ENCODE measurements around the gene AIF1. TPM values are rescaled to one million over a fixed set of nuclear protein-coding genes. Genes with fewer than 3 reads are reported as not detected.

AIF1 gene
- total RNA-seq, 2 experiments from 2014 or later = 16.3 to 22.0 TPM

GRCh38 chr6:31629014-31629413, 14.0 kb downstream of the AIF1 start:
- no peak for DNase-seq (ENCODE audit: low spot score)
- Histone ChIP-seq H3K4me2 (ENCODE audit: low read length) (no peak overlapping the region), H3K79me2 (ENCODE audit: insufficient read depth, low read depth, low read length) (peaks cover 21% of the 10 kb centered on the region), H3K9me3 (ENCODE audit: low read length) (no peaks in the 10 kb centered on the region), H3K4me1 (ENCODE audit: insufficient read depth, low read length, poor library complexity, severe bottlenecking) (no peaks in the 10 kb centered on the region), H3K27ac (ENCODE audit: low read depth, low read length, poor library complexity, severe bottlenecking) (no peak overlapping the region), H3K4me3 (ENCODE audit: low read depth, low read length, poor library complexity, severe bottlenecking) (no peak overlapping the region), H3K9me2 (ENCODE audit: insufficient read depth, low read length) (no peaks in the 10 kb centered on the region), H4K20me1 (ENCODE audit: insufficient read depth, low read length) (peaks cover 6% of the 10 kb centered on the region; the same call in 1 of the 2 replicates), H3K36me3 (ENCODE audit: insufficient read depth, low read length) (peaks cover 100% of the 10 kb centered on the region), H2AFZ (ENCODE audit: low read length) (no peak overlapping the region)
- no peak for TF ChIP-seq EZH2phosphoT487 (IDR thresholded peaks at IDR 0.05; ENCODE audit: borderline replicate concordance, low read depth, low read length)
- no peak for TF ChIP-seq CTCF (conservative IDR thresholded peaks at IDR 0.05; ENCODE audit: low read length)
- ChIA-PET CTCF (ENCODE audit: unreplicated experiment) (no interaction called here), POLR2A (no interaction called here)
- no TSS peak for BruUV-seq (replicated peaks)
- intact Hi-C loops (cut with micrococcal nuclease; ENCODE audit: unreplicated experiment) = no loop called here

GRCh38 chr6:31630177-31630934, 15.3 kb downstream of the AIF1 start:
- POLR2A ChIA-PET = interaction anchor here (0.8 kb wide), 1 partner anchor 22 kb away, joined by 3 read pairs; the partner anchor contains the start of gene BAG6
- Histone ChIP-seq H4K20me1 (ENCODE audit: insufficient read depth, low read length) (no peaks in the 10 kb centered on the region; the same call in 1 of the 2 replicates), H3K36me3 (ENCODE audit: insufficient read depth, low read length) (peaks cover 100% of the 10 kb centered on the region), H3K4me2 (ENCODE audit: low read length) (no peak overlapping the region), H3K4me3 (ENCODE audit: low read depth, low read length, poor library complexity, severe bottlenecking) (no peak overlapping the region), H3K9me3 (ENCODE audit: low read length) (no peaks in the 10 kb centered on the region), H3K79me2 (ENCODE audit: insufficient read depth, low read depth, low read length) (peaks cover 14% of the 10 kb centered on the region; the same call in 1 of the 2 replicates), H2AFZ (ENCODE audit: low read length) (no peak overlapping the region), H3K27ac (ENCODE audit: low read depth, low read length, poor library complexity, severe bottlenecking) (no peak overlapping the region), H3K9me2 (ENCODE audit: insufficient read depth, low read length) (no peaks in the 10 kb centered on the region), H3K4me1 (ENCODE audit: insufficient read depth, low read length, poor library complexity, severe bottlenecking) (no peaks in the 10 kb centered on the region)
- BruUV-seq (replicated peaks) = no TSS peak
- no peak for TF ChIP-seq CTCF (conservative IDR thresholded peaks at IDR 0.05; ENCODE audit: low read length)
- no peak for TF ChIP-seq EZH2phosphoT487 (IDR thresholded peaks at IDR 0.05; ENCODE audit: borderline replicate concordance, low read depth, low read length)
- DNase-seq (ENCODE audit: low spot score) = no peak
- intact Hi-C loops (cut with micrococcal nuclease; ENCODE audit: unreplicated experiment) = no loop called here
- CTCF ChIA-PET (ENCODE audit: unreplicated experiment) = no interaction called here

- ChIA-PET POLR2A (no interaction called here), CTCF (ENCODE audit: unreplicated experiment) (no interaction called here)
- Histone ChIP-seq H3K9me3 (ENCODE audit: low read length) (no peaks in the 10 kb centered on the region), H4K20me1 (ENCODE audit: insufficient read depth, low read length) (no peaks in the 10 kb centered on the region; the same call in 1 of the 2 replicates), H2AFZ (ENCODE audit: low read length) (no peak overlapping the region), H3K79me2 (ENCODE audit: insufficient read depth, low read depth, low read length) (peaks cover 5% of the 10 kb centered on the region; the same call in 1 of the 2 replicates), H3K4me2 (ENCODE audit: low read length) (no peak overlapping the region), H3K36me3 (ENCODE audit: insufficient read depth, low read length) (peaks cover 100% of the 10 kb centered on the region), H3K4me3 (ENCODE audit: low read depth, low read length, poor library complexity, severe bottlenecking) (no peak overlapping the region), H3K27ac (ENCODE audit: low read depth, low read length, poor library complexity, severe bottlenecking) (no peak overlapping the region), H3K9me2 (ENCODE audit: insufficient read depth, low read length) (no peaks in the 10 kb centered on the region), H3K4me1 (ENCODE audit: insufficient read depth, low read length, poor library complexity, severe bottlenecking) (no peaks in the 10 kb centered on the region)
- no TSS peak for BruUV-seq (replicated peaks)
- DNase-seq (ENCODE audit: low spot score) = no peak
- intact Hi-C loops (cut with micrococcal nuclease; ENCODE audit: unreplicated experiment) = no loop called here
- TF ChIP-seq CTCF (conservative IDR thresholded peaks at IDR 0.05; ENCODE audit: low read length) = no peak
- TF ChIP-seq EZH2phosphoT487 (IDR thresholded peaks at IDR 0.05; ENCODE audit: borderline replicate concordance, low read depth, low read length) = no peak
Measured at GRCh38 chr6:31631209-31631608, 16.2 kb downstream of the AIF1 start.

Data from OCI-LY7 (cell line).